GM10248 (cell line): Measurements from ENCODE around the gene C16orf74.

Experiments
- CTCF ChIA-PET: fragments of 300-600 bp; sonication (Branson Sonifier 250); formaldehyde crosslinking; extraction: SDS; loops from one replicate; lab custom pipeline; 2021; ENCODE audit warnings: antibody characterized with exemption; lab: Yijun Ruan, JAX
- POLR2A ChIA-PET: fragments of 350-650 bp; sonication (Branson Sonifier 250); formaldehyde crosslinking; extraction: SDS; loops from one replicate; lab custom pipeline; 2020; ENCODE audit warnings: antibody characterized with exemption; lab: Yijun Ruan, JAX
- DNase-seq: peaks from one replicate; pipeline ENCODE4 v3.0.0; 2012; ENCODE audit errors: extremely low spot score
- CTCF ChIP-seq: IDR thresholded peaks from 2 replicates; pipeline ENCODE4 v1.5.1; 2012; ENCODE audit warnings: mild to moderate bottlenecking, low read depth; ENCODE audit errors: extremely low read depth, missing control alignments, control extremely low read depth

C16orf74 gene

GRCh38 chr16:85664580-85665372 is 86.1 kb downstream of the C16orf74 start:
- no peak for TF ChIP-seq CTCF
- ChIA-PET CTCF (interaction anchor here (1.3 kb wide), 1 partner anchor 16 kb away, joined by 3 read pairs; no protein-coding TSS in a partner anchor), POLR2A (no interaction called here)
- no peak for DNase-seq

- POLR2A ChIA-PET: no interaction called here
- DNase-seq: no peak
- CTCF ChIA-PET: no interaction called here
- TF ChIP-seq CTCF: no peak
Observed at GRCh38 chr16:85663891-85664321, 87.0 kb downstream of the C16orf74 start.

GRCh38 chr16:85662976-85663830 is 87.7 kb downstream of the C16orf74 start:
- ChIA-PET CTCF (no interaction called here), POLR2A (no interaction called here)
- DNase-seq: no peak
- no peak for TF ChIP-seq CTCF

- CTCF ChIA-PET: interaction anchor here (0.9 to 1.2 kb wide), 2 partner anchors 13 to 96 kb away, joined by 3 read pairs; no protein-coding TSS in a partner anchor
- TF ChIP-seq CTCF: no peak
- POLR2A ChIA-PET: no interaction called here
- no peak for DNase-seq
Observed at GRCh38 chr16:85662482-85662812, 88.4 kb downstream of the C16orf74 start.

DNA sequence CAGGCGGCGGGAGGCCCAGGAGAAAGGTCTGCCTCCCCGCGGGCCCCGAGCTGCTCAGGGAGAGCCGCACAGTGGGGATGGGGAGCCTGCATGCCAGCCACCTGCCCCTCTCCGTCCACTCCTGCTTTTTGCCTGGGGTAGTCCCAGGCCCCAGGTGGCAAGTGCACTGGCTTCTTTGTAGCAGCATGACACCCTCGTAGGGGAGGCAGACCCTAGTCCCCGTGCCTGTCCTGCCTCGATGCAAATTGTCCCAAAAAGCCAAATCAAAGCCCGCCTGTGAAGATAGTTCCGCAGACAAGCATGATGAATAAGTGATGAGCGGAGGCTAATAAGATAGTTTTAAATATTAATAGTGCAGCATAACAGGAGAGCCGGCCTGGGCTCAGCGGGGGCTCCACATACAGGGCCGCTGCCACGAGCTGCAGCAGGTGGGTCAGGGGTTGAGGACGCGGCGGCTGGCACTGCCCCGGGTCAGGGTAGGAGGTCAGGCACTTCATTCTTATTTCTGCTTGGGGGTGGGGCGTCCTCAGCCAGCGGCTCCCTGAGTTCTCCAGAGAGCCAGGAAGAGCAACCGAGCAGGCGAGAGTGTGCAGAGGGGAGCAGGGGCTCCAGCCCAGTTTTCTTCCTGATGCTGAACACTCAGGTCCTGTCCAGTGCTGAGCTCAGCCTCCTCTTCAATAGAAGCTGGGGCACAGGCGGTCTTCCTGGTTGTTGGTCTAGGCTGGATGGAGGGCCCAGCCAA is 89.0 kb downstream of the C16orf74 start:
- CTCF ChIA-PET: interaction anchor here (0.9 to 1.2 kb wide), 4 partner anchors 14 to 97 kb away, joined by 3 read pairs; no protein-coding TSS in a partner anchor
- DNase-seq: no peak
- POLR2A ChIA-PET: no interaction called here

More for the DNA sequence above, 89.0 kb downstream of the C16orf74 start:
- no peak for TF ChIP-seq CTCF
